GM12878 (cell line): ENCODE results near the gene HEATR3. TPM values are rescaled to one million over a fixed set of nuclear protein-coding genes. Genes with fewer than 3 reads are reported as not detected.

ENCODE experiments used
- ATF2 ChIP-seq: IDR thresholded peaks from 2 replicates; pipeline ENCODE4 v1.6.1; 2012; ENCODE audit warnings: low read length, inconsistent platforms
- BACH1 ChIP-seq: fragments of 450-650 bp; IDR thresholded peaks from 2 replicates; pipeline ENCODE4 v1.6.1; 2017; ENCODE audit warnings: mild to moderate bottlenecking, borderline replicate concordance
- BHLHE40 ChIP-seq, 2 experiments: fragments of 450-650 bp in 1 of 2; IDR thresholded peaks; 2 replicates each; pipeline ENCODE4 v1.6.1; 2011 to 2017; ENCODE audit warnings: low read depth in 2 of 2, borderline replicate concordance in 1 of 2, improper control_type of control experiment in 1 of 2, low read length in 1 of 2, mild to moderate bottlenecking in 1 of 2
- CEBPB ChIP-seq, 2 experiments: fragments of 150-350 bp in 1 of 2; IDR thresholded peaks; 2 replicates each; pipeline ENCODE4 v1.6.1; 2012 to 2014; ENCODE audit warnings: low read depth in 2 of 2, low read length in 2 of 2, borderline replicate concordance in 1 of 2, inconsistent platforms in 1 of 2
- CHD4 ChIP-seq: fragments of 200-600 bp; sonication (generic); IDR thresholded peaks from 2 replicates; pipeline ENCODE4 v1.6.1; 2016; ENCODE audit warnings: mild to moderate bottlenecking
- CREM ChIP-seq: IDR thresholded peaks from 2 replicates; pipeline ENCODE4 v1.6.1; 2014; ENCODE audit warnings: antibody characterized with exemption, low read depth
- EP300 ChIP-seq, 2 experiments: fragments of 150-350 bp in 1 of 2; IDR thresholded peaks; 2 replicates each; pipeline ENCODE4 v1.6.1; 2011 to 2012; ENCODE audit warnings: low read depth in 2 of 2, low read length in 2 of 2, borderline replicate concordance in 1 of 2, improper control_type of control experiment in 1 of 2, inconsistent platforms in 1 of 2; ENCODE audit not compliant: control insufficient read depth in 1 of 2
- IKZF2 ChIP-seq, 2 experiments: fragments of 450-650 bp; IDR thresholded peaks; 2 replicates each; pipeline ENCODE4 v1.6.1; 2017; ENCODE audit warnings: mild to moderate bottlenecking in 2 of 2, moderate library complexity in 2 of 2
- JUNB ChIP-seq: IDR thresholded peaks from 2 replicates; pipeline ENCODE4 v1.6.1; 2016; ENCODE audit warnings: antibody characterized with exemption, mild to moderate bottlenecking
- KAT2A ChIP-seq: conservative IDR thresholded peaks from 2 replicates; pipeline ENCODE4 v1.6.1; 2011; ENCODE audit warnings: low read depth, low read length; ENCODE audit not compliant: control insufficient read depth
- KDM1A ChIP-seq: fragments of 200-600 bp; sonication (generic); IDR thresholded peaks from 2 replicates; pipeline ENCODE4 v1.6.1; 2016; ENCODE audit warnings: borderline replicate concordance
- MEF2B ChIP-seq: fragments of 450-650 bp; IDR thresholded peaks from 2 replicates; pipeline ENCODE4 v1.6.1; 2018; ENCODE audit warnings: mild to moderate bottlenecking, moderate library complexity; ENCODE audit not compliant: partially characterized antibody, poor library complexity, severe bottlenecking
- MTA3 ChIP-seq: IDR thresholded peaks from 2 replicates; pipeline ENCODE4 v1.6.1; 2012; ENCODE audit warnings: low read length, inconsistent platforms, borderline replicate concordance
- NFYB ChIP-seq: IDR thresholded peaks from 2 replicates; pipeline ENCODE4 v1.6.1; 2011; ENCODE audit warnings: low read depth, mild to moderate bottlenecking, low read length, improper control_type of control experiment, moderate library complexity; ENCODE audit not compliant: insufficient read depth
- NKRF ChIP-seq: fragments of 450-650 bp; conservative IDR thresholded peaks from 2 replicates; pipeline ENCODE4 v1.6.1; 2017; ENCODE audit warnings: mild to moderate bottlenecking, moderate library complexity
- NRF1 ChIP-seq: conservative IDR thresholded peaks from 2 replicates; pipeline ENCODE4 v1.6.1; 2011; ENCODE audit warnings: mild to moderate bottlenecking, low read depth, low read length, improper control_type of control experiment
- RAD51 ChIP-seq: fragments of 450-650 bp; IDR thresholded peaks from 2 replicates; pipeline ENCODE4 v1.6.1; 2016; ENCODE audit warnings: moderate library complexity, mild to moderate bottlenecking, inconsistent platforms
- SMC3 ChIP-seq: IDR thresholded peaks from 2 replicates; pipeline ENCODE4 v1.6.1; 2011; ENCODE audit warnings: low read length, improper control_type of control experiment, borderline replicate concordance
- SREBF1 ChIP-seq: IDR thresholded peaks from 2 replicates; pipeline ENCODE4 v1.6.1; 2012; ENCODE audit warnings: mild to moderate bottlenecking, low read length
- STAT1 ChIP-seq: fragments of 450-650 bp; conservative IDR thresholded peaks from 2 replicates; pipeline ENCODE4 v1.6.1; 2014; ENCODE audit warnings: antibody characterized with exemption, mild to moderate bottlenecking
- SUZ12 ChIP-seq: fragments of 200-600 bp; sonication (generic); IDR thresholded peaks from one replicate; pipeline ENCODE4 v1.6.1; 2018; ENCODE audit warnings: antibody characterized with exemption, mild to moderate bottlenecking; ENCODE audit not compliant: unreplicated experiment
- USF2 ChIP-seq: IDR thresholded peaks from 2 replicates; pipeline ENCODE4 v1.6.1; 2011; ENCODE audit warnings: low read depth, low read length, improper control_type of control experiment, borderline replicate concordance
- ZBTB40 ChIP-seq: fragments of 450-650 bp; IDR thresholded peaks from 2 replicates; pipeline ENCODE4 v1.6.1; 2016; ENCODE audit warnings: mild to moderate bottlenecking, moderate library complexity, borderline replicate concordance
- ZNF274 ChIP-seq: IDR thresholded peaks from one replicate; pipeline ENCODE4 v1.8.0; 2011; ENCODE audit not compliant: insufficient read length, insufficient read depth
- polyA plus RNA-seq, 11 experiments: library from polyadenylated mRNA; depleted of rRNA in 4 of 11; unstranded in 6 of 11; stranded (reverse) in 5 of 11; fragments of >200 nt; fragmentation: Nextera tagmentation in 4 of 11; fragmentation: Illumina TruSeq in 1 of 11; extraction: Ambion mirVana in 4 of 11; extraction: Trizol in 1 of 11; gene quantifications; 1 replicate in 1 of 11; 2 replicates in 10 of 11; pipeline versions ENCODE4 v1.2.1 to v1.2.3, GENCODE V29; 2011 to 2016; ENCODE audit warnings: inconsistent platforms in 2 of 11, missing spikeins in 2 of 11, low read depth in 1 of 11
- total RNA-seq, 4 experiments: library from RNA; depleted of rRNA in 3 of 4; stranded (reverse); fragments of >200 nt in 3 of 4; fragmentation: Illumina TruSeq in 1 of 4; extraction: Trizol in 1 of 4; gene quantifications; 2 replicates each; pipeline versions ENCODE4 v1.2.1 to v1.2.3, GENCODE V29; 2013 to 2021

The HEATR3 gene
- total and polyA plus RNA-seq, 10 of the 15 experiments (the other 5 are each of a cell fraction or from before 2014, with no cell fraction given): 1.5 to 30.0 (median 17.7) TPM

- no peak for TF ChIP-seq CEBPB (IDR thresholded peaks at IDR 0.05; ENCODE audit: borderline replicate concordance in 1 of 2, low read depth in 2 of 2, low read length in 2 of 2)
- TF ChIP-seq BHLHE40 (IDR thresholded peaks at IDR 0.05; ENCODE audit: borderline replicate concordance in 1 of 2, low read depth in 2 of 2, low read length in 1 of 2): no peak
- no peak for TF ChIP-seq ZBTB40
- no peak for TF ChIP-seq KDM1A
- TF ChIP-seq MEF2B: peak; percentile 59
- TF ChIP-seq KAT2A: no peak
- TF ChIP-seq ATF2: peak; percentile 80
- TF ChIP-seq NRF1: no peak
- TF ChIP-seq JUNB: peak; percentile 87
- TF ChIP-seq RAD51: no peak
- no peak for TF ChIP-seq EP300 (IDR thresholded peaks at IDR 0.05; ENCODE audit: borderline replicate concordance in 1 of 2, control insufficient read depth in 1 of 2, low read depth in 2 of 2, low read length in 2 of 2)
- TF ChIP-seq STAT1: no peak
- no peak for TF ChIP-seq NFYB
- TF ChIP-seq BACH1: no peak
- TF ChIP-seq MTA3: peak; percentile 81; the same call in 1 of the 2 replicates
- no peak for TF ChIP-seq CHD4
- TF ChIP-seq CREM: no peak
- peak in 1 of 2 experiments; percentile 16; a peak in 1 of 4 replicates for TF ChIP-seq IKZF2 (IDR thresholded peaks at IDR 0.05)
- no peak for TF ChIP-seq ZNF274
- no peak for TF ChIP-seq NKRF
- TF ChIP-seq SREBF1: no peak
- no peak for TF ChIP-seq USF2
- TF ChIP-seq SUZ12: no peak
- TF ChIP-seq SMC3: no peak
These were observed 7.0 kb downstream of the HEATR3 start (continued) for GRCh38 chr16:50072730-50073129.
